ENCODE measurements around the gene RBM44. TPM values are rescaled to one million over a fixed set of nuclear protein-coding genes. Genes with fewer than 3 reads are reported as not detected.

RBM44 gene
- total RNA-seq, 1 experiment from 2014 or later = 0.51 TPM

- intact Hi-C loops (cut with micrococcal nuclease) = loop anchor here (10.0 kb wide), 1 partner anchor 159 kb away; no protein-coding TSS in a partner anchor
- Histone ChIP-seq H3K27me3 (ENCODE audit: low read length) (no peaks in the 10 kb centered on the region), H3K9me2 (replicated peaks; ENCODE audit: low read length) (no peaks in the 10 kb centered on the region), H3K4me3 (ENCODE audit: low read length) (peak overlapping the region; percentile 36; the same call in 1 of the 2 replicates), H3K79me2 (ENCODE audit: low read length) (0 out of 2 replicates have a peak, but pooled peaks cover 4% of the 10 kb centered on the region), H3K4me1 (ENCODE audit: insufficient read depth, low read length) (peaks cover 27% of the 10 kb centered on the region), H4K20me1 (ENCODE audit: low read length) (no peaks in the 10 kb centered on the region), H3K4me2 (ENCODE audit: low read length) (peak overlapping the region; percentile 71), H3K36me3 (ENCODE audit: low read depth, low read length) (no peaks in the 10 kb centered on the region), H3F3A (ENCODE audit: low read length, unreplicated experiment) (no peaks in the 10 kb centered on the region), H3K27ac (ENCODE audit: low read length) (peak overlapping the region; percentile 59), H2AFZ (ENCODE audit: low read length) (no peak overlapping the region; the same call in 1 of the 2 replicates), H3K9ac (ENCODE audit: low read length) (peak overlapping the region; percentile 10; the same call in 1 of the 2 replicates), H3K9me3 (ENCODE audit: low read length) (no peaks in the 10 kb centered on the region)
- TF ChIP-seq EZH2 (IDR thresholded peaks at IDR 0.05; ENCODE audit: low read length, unreplicated experiment) (no peak), EZH2phosphoT487 (IDR thresholded peaks at IDR 0.05; ENCODE audit: borderline replicate concordance, low read length) (no peak), CTCF (conservative IDR thresholded peaks at IDR 0.05; ENCODE audit: low read depth, low read length) (no peak)
- ATAC-seq = peak; percentile 76
- no TSS peak for BruUV-seq (replicated peaks)
- ChIA-PET POLR2A (ENCODE audit: unreplicated experiment) (no interaction called here), CTCF (interaction anchor here (1.3 kb wide), 1 partner anchor 80 kb away, joined by 4 read pairs; no protein-coding TSS in a partner anchor)
- peak; percentile 72 for DNase-seq
These were observed 55.7 kb downstream of the RBM44 start for GRCh38 chr2:237854295-237854694.

DNA sequence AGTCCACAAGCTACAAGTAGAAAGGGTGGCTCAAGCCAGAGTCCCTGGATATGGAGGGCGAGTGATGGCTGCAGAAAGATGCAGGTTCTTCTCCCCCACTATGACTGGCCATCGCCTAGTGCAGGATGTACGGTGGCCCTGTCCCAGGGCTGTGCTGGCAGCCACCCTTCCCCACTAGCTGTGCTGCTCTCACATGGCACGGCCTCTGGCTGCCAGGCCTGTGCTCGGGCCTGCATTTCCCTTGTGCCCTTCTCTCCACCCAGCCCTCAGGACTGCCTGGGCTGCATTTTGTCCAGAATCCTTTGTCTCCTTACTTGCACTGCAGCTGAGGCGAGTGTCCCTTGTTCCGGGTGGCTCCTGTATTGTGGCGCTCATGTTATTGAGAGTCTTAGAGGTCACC lies 59.2 kb downstream of the RBM44 start:
- ChIA-PET CTCF (interaction anchor here (0.6 to 1.1 kb wide), 3 partner anchors 83 to 158 kb away, joined by 4 to 5 read pairs (median 5); no protein-coding TSS in a partner anchor), POLR2A (ENCODE audit: unreplicated experiment) (interaction anchor here (0.6 to 0.7 kb wide), 2 partner anchors 149 to 431 kb away, joined by 4 to 5 read pairs; no protein-coding TSS in a partner anchor)
- Histone ChIP-seq H3K9me2 (replicated peaks; ENCODE audit: low read length) (no peaks in the 10 kb centered on the region), H3K4me1 (ENCODE audit: insufficient read depth, low read length) (peaks cover 49% of the 10 kb centered on the region), H3K4me2 (ENCODE audit: low read length) (no peak overlapping the region), H3K27me3 (ENCODE audit: low read length) (no peaks in the 10 kb centered on the region), H3F3A (ENCODE audit: low read length, unreplicated experiment) (no peaks in the 10 kb centered on the region), H3K36me3 (ENCODE audit: low read depth, low read length) (no peaks in the 10 kb centered on the region), H2AFZ (ENCODE audit: low read length) (no peak overlapping the region), H3K9me3 (ENCODE audit: low read length) (no peaks in the 10 kb centered on the region), H4K20me1 (ENCODE audit: low read length) (no peaks in the 10 kb centered on the region), H3K4me3 (ENCODE audit: low read length) (no peak overlapping the region), H3K27ac (ENCODE audit: low read length) (no peak overlapping the region), H3K79me2 (ENCODE audit: low read length) (peaks cover 35% of the 10 kb centered on the region), H3K9ac (ENCODE audit: low read length) (no peak overlapping the region)
- DNase-seq (no peak), ATAC-seq (no peak)
- no peak for TF ChIP-seq EZH2 (IDR thresholded peaks at IDR 0.05; ENCODE audit: low read length, unreplicated experiment)
- no peak for TF ChIP-seq CTCF (conservative IDR thresholded peaks at IDR 0.05; ENCODE audit: low read depth, low read length)
- TF ChIP-seq EZH2phosphoT487 (IDR thresholded peaks at IDR 0.05; ENCODE audit: borderline replicate concordance, low read length) = no peak
- BruUV-seq (replicated peaks) = no TSS peak
- intact Hi-C loops (cut with micrococcal nuclease) = loop anchor here (1.0 to 10.0 kb wide), 2 partner anchors 163 to 250 kb away; no protein-coding TSS in a partner anchor
